ENCODE data around the gene CAPN5. TPM values are rescaled to one million over a fixed set of nuclear protein-coding genes. Genes with fewer than 3 reads are reported as not detected.

The CAPN5 gene
- total RNA-seq, 1 experiment from 2014 or later, result 27.4 TPM

- TF ChIP-seq PRDM15 (CRISPR knock-in tag; IDR thresholded peaks at IDR 0.05) (no peak), ZMAT4 (CRISPR knock-in tag; IDR thresholded peaks at IDR 0.05) (no peak), TEAD4 (CRISPR knock-in tag; IDR thresholded peaks at IDR 0.05) (no peak), RELA (CRISPR knock-in tag; IDR thresholded peaks at IDR 0.05; ENCODE audit: borderline replicate concordance) (no peak), ZNF532 (CRISPR knock-in tag; IDR thresholded peaks at IDR 0.05; ENCODE audit: borderline replicate concordance) (no peak), FOXK1 (CRISPR knock-in tag; IDR thresholded peaks at IDR 0.05) (no peak)
- DNase-seq (ENCODE audit: low spot score) (no peak), ATAC-seq (no peak)
- Mint-ChIP-seq H3K9me3 (no peaks in the 10 kb centered on the region), H3K4me3 (no peak overlapping the region), H3K27ac (no peak overlapping the region), H3K27me3 (ENCODE audit: low read depth) (no peaks in the 10 kb centered on the region), H3K36me3 (no peaks in the 10 kb centered on the region), H3K4me1 (no peaks in the 10 kb centered on the region)
- ChIA-PET POLR2A (interaction anchor here (1.1 kb wide), 1 partner anchor 10 kb away, joined by 3 read pairs; no protein-coding TSS in a partner anchor), CTCF (no interaction called here)
Measured at GRCh38 chr11:77156396-77157195, 89.8 kb downstream of the CAPN5 start.

GRCh38 chr11:77158041-77158695 is 91.4 kb downstream of the CAPN5 start:
- ATAC-seq, result no peak
- H3K27ac Mint-ChIP-seq, result no peak overlapping the region
- no peaks in the 10 kb centered on the region for H3K9me3 Mint-ChIP-seq
- no peak for DNase-seq (ENCODE audit: low spot score)
- no peak overlapping the region for H3K4me3 Mint-ChIP-seq
- H3K36me3 Mint-ChIP-seq, result no peaks in the 10 kb centered on the region
- H3K4me1 Mint-ChIP-seq, result no peaks in the 10 kb centered on the region
- ChIA-PET CTCF (interaction anchor here (1.8 kb wide), 1 partner anchor 31 kb away, joined by 6 read pairs; the partner anchor contains the start of gene MYO7A), POLR2A (no interaction called here)
- TF ChIP-seq NR3C1 (CRISPR knock-in tag; conservative IDR thresholded peaks at IDR 0.05; ENCODE audit: low read depth), result no peak
- TF ChIP-seq FOXK1 (CRISPR knock-in tag; IDR thresholded peaks at IDR 0.05), result no peak
- TF ChIP-seq IRF1 (CRISPR knock-in tag; IDR thresholded peaks at IDR 0.05), result no peak
- no peak for TF ChIP-seq NFYB (CRISPR knock-in tag; conservative IDR thresholded peaks at IDR 0.05; ENCODE audit: low read depth)
- no peak for TF ChIP-seq CTCF (IDR thresholded peaks at IDR 0.05)
- no peak for TF ChIP-seq KAT7 (CRISPR knock-in tag; IDR thresholded peaks at IDR 0.05; ENCODE audit: borderline replicate concordance)
- no peaks in the 10 kb centered on the region for H3K27me3 Mint-ChIP-seq (ENCODE audit: low read depth)
